HG03039 (cell line): ENCODE measurements around the gene GRID1.
A peak's percentile ranks its signal among the peaks of the same experiment; 100 is the strongest.
"Not testable (repeated sequence)": the region's sequence is repeated elsewhere in the genome, so short reads cannot be mapped to it uniquely, and the experiment has no call there.

Experiments used
- ATAC-seq: cut with Tn5 transposase; IDR thresholded peaks from one replicate; pipeline ENCODE4 v1.9.1; 2021; ENCODE audit warnings: mild to moderate bottlenecking, moderate library complexity; ENCODE audit not compliant: unreplicated experiment

The GRID1 gene

GRCh38 chr10:86392723-86393094 lies 26.1 kb upstream of the GRID1 start:
- no peak for ATAC-seq

- no peak for ATAC-seq
These were observed 25.6 kb upstream of the GRID1 start for GRCh38 chr10:86391986-86392722.

DNA sequence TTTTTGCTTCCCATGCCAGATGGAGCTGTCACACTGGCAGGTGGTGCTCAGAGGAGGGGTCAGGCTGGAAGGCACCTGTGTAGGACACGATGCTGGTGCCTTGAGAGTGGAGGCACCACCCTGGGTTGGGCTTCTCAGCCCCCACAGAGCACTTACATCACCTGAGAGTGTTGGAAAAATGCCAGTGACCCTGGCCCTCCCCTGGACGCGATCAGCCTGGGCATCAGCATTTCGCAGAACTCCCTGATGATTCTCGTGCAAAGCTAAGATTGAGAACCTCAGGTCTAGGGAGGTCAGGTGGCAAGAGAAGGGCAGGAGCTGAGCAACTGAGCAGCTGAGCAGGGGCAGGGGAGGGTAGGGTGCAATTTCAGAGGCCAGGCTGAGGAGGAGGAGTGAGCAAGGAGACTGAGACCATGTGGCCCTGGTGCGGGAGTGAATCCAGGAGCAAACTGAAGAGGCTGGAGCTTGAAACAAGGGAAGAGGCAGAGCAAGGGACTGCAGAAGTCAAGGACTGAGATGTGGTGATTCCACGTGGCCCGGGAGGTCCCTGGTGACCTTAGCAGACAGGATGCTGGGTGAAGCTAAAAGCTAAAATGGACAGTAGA lies 24.7 kb upstream of the GRID1 start:
- no peak for ATAC-seq

GRCh38 chr10:86390337-86391120 lies 23.9 kb upstream of the GRID1 start:
- ATAC-seq: no peak

DNA sequence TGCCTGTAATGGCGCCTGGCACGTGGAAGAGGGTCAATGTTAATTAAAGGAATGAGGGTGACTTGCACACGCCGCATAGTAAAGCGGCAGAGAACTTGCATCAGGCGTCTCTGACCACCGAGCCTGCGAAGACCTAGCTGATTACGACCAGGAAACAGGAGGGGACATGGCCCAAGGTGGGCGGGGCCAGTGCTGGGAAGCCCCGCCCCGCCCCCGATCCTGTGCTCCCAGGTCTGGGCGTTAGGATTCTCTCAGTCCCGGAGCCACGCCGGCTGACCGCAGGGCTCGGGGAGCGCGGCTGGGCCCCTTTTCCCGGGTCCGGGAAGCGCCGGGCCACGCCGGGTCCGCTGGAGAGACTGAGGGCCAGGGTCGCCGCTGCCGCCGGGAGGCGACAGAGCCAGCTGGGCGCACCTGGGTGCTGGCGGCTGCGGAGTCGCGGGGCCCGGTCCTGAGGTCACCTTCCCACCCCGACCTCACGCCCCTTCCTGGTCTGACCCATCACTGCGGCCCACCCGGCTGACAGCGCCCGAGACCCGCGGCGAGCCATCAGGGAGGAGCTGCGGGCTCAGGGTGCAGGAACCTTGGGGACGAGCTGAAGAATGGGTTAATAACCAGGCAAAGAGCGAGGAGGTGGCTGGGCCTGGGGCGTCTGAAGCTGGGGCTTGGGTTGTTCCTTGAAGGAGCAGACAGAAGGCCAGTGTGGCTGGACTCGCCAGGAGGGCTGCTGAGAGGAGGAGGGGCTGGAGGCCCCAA lies 23.0 kb upstream of the GRID1 start:
- peak; percentile 65 for ATAC-seq

- ATAC-seq: not testable (repeated sequence)
These were observed 22.5 kb upstream of the GRID1 start for GRCh38 chr10:86389109-86389440.

DNA sequence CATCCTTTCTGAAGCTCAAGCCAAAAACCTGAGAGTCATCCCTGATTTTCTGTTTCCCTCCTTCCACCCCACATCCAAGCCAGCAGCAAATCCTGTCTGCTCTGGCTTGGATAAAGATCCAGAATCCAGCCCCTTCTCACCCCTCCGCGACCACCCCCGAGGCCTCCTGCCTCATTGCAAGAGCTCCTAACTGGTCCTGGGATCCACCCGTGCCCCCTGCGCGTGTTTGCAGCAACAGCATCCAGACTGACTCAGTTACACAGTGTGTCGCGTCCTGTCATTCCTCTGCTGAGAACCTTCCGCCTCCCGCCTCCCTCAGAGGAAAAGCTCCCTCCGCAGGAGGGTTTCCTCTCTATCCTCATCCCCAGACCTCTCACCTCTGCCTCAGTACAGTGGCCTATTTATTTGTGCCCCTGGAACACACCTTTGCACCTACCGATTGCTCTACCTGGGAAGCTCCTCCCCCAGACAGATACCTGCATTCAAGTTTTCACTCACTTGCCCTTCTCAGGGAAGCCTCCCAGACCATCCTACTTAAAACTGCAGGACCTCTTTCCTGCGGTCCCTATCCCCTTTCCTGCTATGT lies 21.6 kb upstream of the GRID1 start:
- no peak for ATAC-seq

GRCh38 chr10:86387178-86387794 lies 20.7 kb upstream of the GRID1 start:
- no peak for ATAC-seq

- ATAC-seq: no peak
These were observed 19.2 kb upstream of the GRID1 start for GRCh38 chr10:86385806-86386205.

- no peak for ATAC-seq
These were observed 11.2 kb upstream of the GRID1 start for GRCh38 chr10:86377797-86378146.

- peak; percentile 93 for ATAC-seq
These were observed 10.5 kb upstream of the GRID1 start for GRCh38 chr10:86376852-86377796.

DNA sequence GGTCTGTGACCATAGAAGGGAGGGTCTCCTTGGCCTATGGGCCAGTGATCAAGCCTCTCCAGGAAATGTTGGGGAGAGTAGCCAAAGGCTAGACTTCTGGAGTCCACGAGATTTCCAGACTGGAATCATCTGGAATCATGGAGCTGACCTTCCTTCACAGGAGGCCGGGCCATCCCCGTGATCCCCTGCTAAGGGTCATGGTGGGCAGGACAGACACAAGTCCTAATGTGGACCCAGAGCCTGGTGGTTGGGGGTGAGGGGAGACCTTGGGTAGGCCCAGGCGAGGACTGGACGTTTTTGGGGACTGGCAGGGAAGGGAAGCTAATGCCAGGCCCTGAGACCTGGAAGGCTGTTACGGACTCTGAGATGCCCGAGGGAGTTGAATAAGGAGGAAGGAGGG lies 9.8 kb upstream of the GRID1 start:
- ATAC-seq: no peak

DNA sequence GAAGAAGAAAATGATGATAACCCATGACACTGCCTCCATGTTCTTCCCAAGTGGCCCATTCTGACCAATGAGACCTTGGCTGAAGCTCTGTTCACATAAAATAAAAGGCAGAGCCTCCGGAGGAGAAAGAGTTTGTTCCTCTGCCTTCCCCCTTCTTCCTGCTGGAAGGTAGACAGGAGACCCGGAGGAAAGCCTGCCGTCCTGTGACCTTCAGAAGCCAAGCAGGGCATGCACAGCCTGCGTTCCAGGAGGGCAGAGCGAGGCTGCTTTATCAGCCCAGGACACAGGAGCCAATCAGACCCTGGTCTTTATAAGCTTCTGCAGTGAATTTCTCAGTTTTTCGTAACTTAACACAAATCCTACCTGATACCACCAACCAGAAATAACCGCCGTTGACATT lies 8.6 kb upstream of the GRID1 start:
- no peak for ATAC-seq

- no peak for ATAC-seq
These were observed 8.1 kb upstream of the GRID1 start for GRCh38 chr10:86374664-86375063.

GRCh38 chr10:86373828-86374227 lies 7.2 kb upstream of the GRID1 start:
- no peak for ATAC-seq

DNA sequence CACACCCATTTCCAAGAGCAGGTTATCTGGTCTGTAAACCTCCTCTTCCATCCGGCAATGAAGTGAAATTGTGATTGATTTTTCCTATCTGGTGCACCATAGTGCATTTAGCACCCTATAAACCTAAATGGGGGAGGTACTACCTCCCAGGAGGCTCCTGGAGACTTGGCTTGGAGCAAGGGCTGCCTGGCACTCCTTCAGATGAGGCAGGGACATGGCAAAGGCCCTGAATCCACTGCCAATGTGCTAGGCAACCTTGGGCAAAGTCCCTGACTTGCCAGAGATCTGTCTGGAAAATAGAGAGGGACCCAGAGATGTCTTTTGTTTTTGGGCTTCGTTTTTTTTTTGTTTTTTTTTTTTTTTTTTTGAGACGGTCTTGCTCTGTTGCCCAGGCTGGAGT lies 6.7 kb upstream of the GRID1 start:
- ATAC-seq: no peak

DNA sequence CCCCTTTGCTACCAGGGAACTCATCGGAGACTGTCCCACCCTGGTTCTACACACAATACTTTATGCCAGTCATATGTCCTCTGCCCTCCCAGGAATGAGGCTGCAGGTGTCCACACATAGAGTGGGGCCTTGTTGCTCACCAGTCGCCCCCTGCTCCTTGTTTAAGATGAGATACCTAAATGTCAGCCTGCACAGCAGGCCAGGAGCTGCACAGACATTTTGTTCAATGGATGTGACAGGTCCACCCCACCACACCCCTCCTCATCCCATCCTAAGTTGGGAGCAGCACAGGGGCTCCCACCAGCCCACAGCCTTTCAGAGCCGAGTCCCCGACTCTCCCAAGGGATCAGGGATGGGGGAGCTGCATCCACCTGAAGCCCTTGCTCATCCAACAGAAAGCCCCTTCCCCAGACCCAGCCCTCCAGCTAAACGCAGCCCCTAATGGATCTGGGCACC lies 6.2 kb upstream of the GRID1 start:
- no peak for ATAC-seq

DNA sequence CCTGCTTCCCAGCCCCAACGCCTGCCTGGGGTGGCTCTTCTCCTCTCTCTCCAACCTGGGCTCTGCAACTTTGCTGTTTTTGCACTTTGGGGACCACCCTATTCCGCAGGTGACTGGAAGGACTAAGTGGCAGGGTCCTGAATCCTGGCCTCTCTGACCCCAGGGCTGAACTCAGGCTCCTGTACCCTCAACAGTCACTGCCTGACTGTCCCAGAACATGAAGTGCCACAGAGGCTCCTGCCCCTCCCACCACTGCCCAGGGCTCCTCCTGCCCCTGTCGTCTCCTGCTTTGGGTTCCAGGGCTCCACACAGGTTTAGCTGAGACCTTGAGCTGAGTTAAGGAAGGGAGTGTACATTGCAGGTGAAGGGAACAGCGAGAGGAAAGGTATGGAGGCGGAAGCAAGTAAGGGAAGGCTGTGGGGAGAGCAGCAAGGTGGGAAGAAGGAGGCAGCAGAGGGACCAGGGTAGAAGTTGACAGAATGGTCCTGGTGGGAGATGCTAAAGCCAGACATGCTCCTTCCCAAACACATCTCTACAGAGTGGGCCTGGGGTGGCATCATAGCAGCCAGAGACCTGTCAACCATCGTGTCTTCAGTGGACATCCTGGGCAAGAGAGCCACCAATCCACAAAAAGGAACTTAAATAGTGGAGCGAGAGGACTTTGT lies 5.7 kb upstream of the GRID1 start:
- no peak for ATAC-seq

- no peak for ATAC-seq
These were observed 5.1 kb upstream of the GRID1 start for GRCh38 chr10:86371691-86372090.
